MV-4-11 (cell line): ENCODE results near the gene C1QTNF5.

Source experiments
- DNase-seq: peaks from one replicate; lab custom pipeline; 2025; lab: John Stamatoyannopoulos, UW

Gene C1QTNF5

GRCh38 chr11:119318240-119319135 lies 22.2 kb downstream of the C1QTNF5 start:
- DNase-seq, result peak; percentile 76

- no peak for DNase-seq
Measured at GRCh38 chr11:119317592-119318239, 23.0 kb downstream of the C1QTNF5 start.

- no peak for DNase-seq
Measured at GRCh38 chr11:119316729-119317591, 23.7 kb downstream of the C1QTNF5 start, which contains the start of gene MCAM. Gene MCAM, minus strand, starts transcription at chr11:119317130. Its CDS starts 29 bp downstream, at chr11:119317101.

GRCh38 chr11:119316016-119316728 lies 24.5 kb downstream of the C1QTNF5 start:
- DNase-seq, result no peak

GRCh38 chr11:119315131-119316015 lies 25.3 kb downstream of the C1QTNF5 start:
- no peak for DNase-seq

- no peak for DNase-seq
Measured at GRCh38 chr11:119314726-119315125, 26.0 kb downstream of the C1QTNF5 start.

- DNase-seq, result no peak
Measured at GRCh38 chr11:119310682-119311052, 30.0 kb downstream of the C1QTNF5 start.

GRCh38 chr11:119309953-119310681 lies 30.6 kb downstream of the C1QTNF5 start:
- DNase-seq, result no peak

GRCh38 chr11:119309411-119309810 lies 31.3 kb downstream of the C1QTNF5 start:
- DNase-seq, result no peak

GRCh38 chr11:119307974-119308373 lies 32.7 kb downstream of the C1QTNF5 start:
- DNase-seq, result no peak

- DNase-seq, result no peak
Measured at GRCh38 chr11:119307219-119307618, 33.5 kb downstream of the C1QTNF5 start.

GRCh38 chr11:119306373-119306890 lies 34.3 kb downstream of the C1QTNF5 start:
- peak; percentile 61 for DNase-seq

- DNase-seq, result no peak
Measured at GRCh38 chr11:119305556-119306372, 34.9 kb downstream of the C1QTNF5 start.

GRCh38 chr11:119303227-119303718 lies 37.4 kb downstream of the C1QTNF5 start:
- DNase-seq, result no peak

GRCh38 chr11:119300198-119300964 lies 40.3 kb downstream of the C1QTNF5 start:
- no peak for DNase-seq

GRCh38 chr11:119299416-119299815 lies 41.3 kb downstream of the C1QTNF5 start:
- DNase-seq, result no peak

- DNase-seq, result no peak
Measured at GRCh38 chr11:119298726-119299125, 42.0 kb downstream of the C1QTNF5 start.

- no peak for DNase-seq
Measured at GRCh38 chr11:119297938-119298337, 42.7 kb downstream of the C1QTNF5 start.
